ENCODE measurements around the gene HIF3A. TPM values are rescaled to one million over a fixed set of nuclear protein-coding genes. Genes with fewer than 3 reads are reported as not detected.

The HIF3A gene
- total RNA-seq, 3 donors from 2014 or later (not counting 1 experiment from before 2014, with no cell fraction given), result not detected

DNA sequence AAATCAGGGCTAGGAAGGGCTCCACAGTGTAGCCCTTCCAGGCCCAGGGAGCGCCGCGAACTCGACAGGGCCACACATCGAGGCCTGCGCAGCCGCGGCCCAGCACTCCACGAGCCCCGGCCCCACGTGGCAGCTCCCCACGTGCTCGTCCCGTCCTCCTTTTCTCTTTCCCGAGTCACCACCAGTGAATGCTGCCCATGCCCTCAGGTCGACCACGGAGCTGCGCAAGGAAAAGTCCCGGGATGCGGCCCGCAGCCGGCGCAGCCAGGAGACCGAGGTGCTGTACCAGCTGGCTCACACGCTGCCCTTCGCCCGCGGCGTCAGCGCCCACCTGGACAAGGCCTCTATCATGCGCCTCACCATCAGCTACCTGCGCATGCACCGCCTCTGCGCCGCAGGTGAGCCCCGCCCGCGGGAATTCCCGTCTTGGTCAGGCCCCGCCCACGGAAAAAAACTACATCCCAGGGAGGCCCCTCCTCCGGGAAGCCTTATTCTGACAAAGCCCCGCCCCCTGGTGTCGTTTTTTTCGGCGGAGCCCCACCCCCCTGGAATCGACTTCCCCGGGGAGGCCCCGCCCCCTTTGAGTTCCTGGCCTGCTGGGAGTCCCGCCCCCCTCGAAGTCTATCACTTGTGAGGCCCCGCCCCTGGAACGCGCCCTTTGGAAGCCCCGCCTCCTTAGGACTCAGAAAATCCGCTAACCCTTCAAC is 7.0 kb downstream of the HIF3A start:
- Mint-ChIP-seq H3K36me3 (no peaks in the 10 kb centered on the region), H3K4me3 (no peak overlapping the region), H3K9me3 (peaks cover 2 to 5% of the 10 kb centered on the region in 2 donors), H3K27me3 (ENCODE audit: low read depth in 2 of 2) (peaks cover 0 to 3% of the 10 kb centered on the region in 2 donors), H3K4me1 (peaks cover 0 to 2% of the 10 kb centered on the region in 2 donors), H3K27ac (no peak overlapping the region)
- H3K36me3 ChIP-seq (ENCODE audit: control insufficient read depth, insufficient read depth, low read length), result no peaks in the 10 kb centered on the region
- no peak overlapping the region for H3K4me3 ChIP-seq (ENCODE audit: low read length)
- H3K4me1 ChIP-seq (ENCODE audit: control insufficient read depth, insufficient read depth, low read length), result no peaks in the 10 kb centered on the region
- no peak for DNase-seq
- TF ChIP-seq, protein P1, sequence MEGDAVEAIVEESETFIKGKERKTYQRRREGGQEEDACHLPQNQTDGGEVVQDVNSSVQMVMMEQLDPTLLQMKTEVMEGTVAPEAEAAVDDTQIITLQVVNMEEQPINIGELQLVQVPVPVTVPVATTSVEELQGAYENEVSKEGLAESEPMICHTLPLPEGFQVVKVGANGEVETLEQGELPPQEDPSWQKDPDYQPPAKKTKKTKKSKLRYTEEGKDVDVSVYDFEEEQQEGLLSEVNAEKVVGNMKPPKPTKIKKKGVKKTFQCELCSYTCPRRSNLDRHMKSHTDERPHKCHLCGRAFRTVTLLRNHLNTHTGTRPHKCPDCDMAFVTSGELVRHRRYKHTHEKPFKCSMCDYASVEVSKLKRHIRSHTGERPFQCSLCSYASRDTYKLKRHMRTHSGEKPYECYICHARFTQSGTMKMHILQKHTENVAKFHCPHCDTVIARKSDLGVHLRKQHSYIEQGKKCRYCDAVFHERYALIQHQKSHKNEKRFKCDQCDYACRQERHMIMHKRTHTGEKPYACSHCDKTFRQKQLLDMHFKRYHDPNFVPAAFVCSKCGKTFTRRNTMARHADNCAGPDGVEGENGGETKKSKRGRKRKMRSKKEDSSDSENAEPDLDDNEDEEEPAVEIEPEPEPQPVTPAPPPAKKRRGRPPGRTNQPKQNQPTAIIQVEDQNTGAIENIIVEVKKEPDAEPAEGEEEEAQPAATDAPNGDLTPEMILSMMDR (IDR thresholded peaks at IDR 0.05), result no peak
- ATAC-seq, result no peak
- no peak overlapping the region for H3K27ac ChIP-seq (ENCODE audit: low read length)
- peaks cover 5% of the 10 kb centered on the region for H3K9me3 ChIP-seq (ENCODE audit: control insufficient read depth, insufficient read depth, low read length)
- H3K27me3 ChIP-seq (ENCODE audit: control insufficient read depth, insufficient read depth, low read length), result no peaks in the 10 kb centered on the region
- 89% methylated on average over 56 of the region's 56 CpGs for WGBS (ENCODE audit: insufficient coverage)
- intact Hi-C loops (cut with micrococcal nuclease), result no loop called here

DNA sequence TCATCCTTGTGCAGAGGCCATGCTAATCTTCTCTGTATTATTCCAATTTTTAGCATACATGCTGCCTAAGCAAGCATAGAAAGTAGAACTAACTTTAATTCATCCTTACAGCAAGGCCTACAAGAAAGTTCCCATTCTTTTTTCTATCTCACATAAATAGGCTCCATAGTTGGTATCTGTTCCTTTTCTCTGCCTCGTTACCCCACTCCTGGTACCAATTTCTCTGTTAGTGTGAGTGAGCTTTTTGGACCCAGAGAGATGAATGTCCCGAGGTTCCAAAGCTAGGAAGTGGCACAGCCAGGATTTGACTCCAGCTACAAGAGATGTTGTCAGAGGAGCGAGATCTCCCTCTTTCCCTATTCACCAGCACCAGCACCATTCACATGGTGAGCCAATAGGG is 9.7 kb downstream of the HIF3A start:
- TF ChIP-seq, protein P1 (IDR thresholded peaks at IDR 0.05), result no peak
- no peaks in the 10 kb centered on the region for H3K36me3 ChIP-seq (ENCODE audit: control insufficient read depth, insufficient read depth, low read length)
- H3K4me3 Mint-ChIP-seq, result no peak overlapping the region
- no peaks in the 10 kb centered on the region for H3K27me3 ChIP-seq (ENCODE audit: control insufficient read depth, insufficient read depth, low read length)
- intact Hi-C loops (cut with micrococcal nuclease), result no loop called here
- no peaks in the 10 kb centered on the region for H3K4me1 Mint-ChIP-seq
- no peak overlapping the region for H3K4me3 ChIP-seq (ENCODE audit: low read length)
- peaks cover 5% of the 10 kb centered on the region for H3K9me3 ChIP-seq (ENCODE audit: control insufficient read depth, insufficient read depth, low read length)
- H3K27me3 Mint-ChIP-seq (ENCODE audit: low read depth in 2 of 2), result peaks cover 0 to 3% of the 10 kb centered on the region in 2 donors
- DNase-seq, result no peak
- H3K27ac Mint-ChIP-seq, result no peak overlapping the region
- no peaks in the 10 kb centered on the region for H3K4me1 ChIP-seq (ENCODE audit: control insufficient read depth, insufficient read depth, low read length)
- H3K36me3 Mint-ChIP-seq, result no peaks in the 10 kb centered on the region
- no peak overlapping the region for H3K27ac ChIP-seq (ENCODE audit: low read length)
- no peak for ATAC-seq
- peaks cover 2 to 5% of the 10 kb centered on the region in 2 donors for H3K9me3 Mint-ChIP-seq
- 95% methylated on average over 2 of the region's 3 CpGs for WGBS (ENCODE audit: insufficient coverage)

DNA sequence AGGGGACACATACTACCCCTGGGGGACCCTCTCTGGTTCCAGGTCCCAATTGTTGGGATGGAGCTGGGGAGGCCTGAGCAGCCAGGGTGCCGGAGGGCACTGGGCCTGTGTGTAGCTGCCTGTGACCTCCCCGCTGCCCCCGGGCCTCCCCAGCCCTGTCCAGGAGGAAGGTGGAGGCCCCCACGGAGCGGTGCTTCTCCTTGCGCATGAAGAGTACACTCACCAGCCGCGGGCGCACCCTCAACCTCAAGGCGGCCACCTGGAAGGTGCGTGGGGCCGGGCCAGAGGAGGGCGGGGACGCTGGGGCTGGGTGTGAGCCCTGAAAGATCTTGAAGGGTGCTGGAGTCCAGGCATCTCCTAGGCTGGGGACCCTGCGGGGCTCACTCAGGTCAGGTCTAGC is 11.7 kb downstream of the HIF3A start:
- ATAC-seq, result peak in 1 of 3 donors; percentile 3

More for the DNA sequence above, 11.7 kb downstream of the HIF3A start:
- Histone ChIP-seq H3K36me3 (ENCODE audit: control insufficient read depth, insufficient read depth, low read length) (no peaks in the 10 kb centered on the region), H3K4me1 (ENCODE audit: control insufficient read depth, insufficient read depth, low read length) (no peaks in the 10 kb centered on the region), H3K27me3 (ENCODE audit: control insufficient read depth, insufficient read depth, low read length) (no peaks in the 10 kb centered on the region), H3K4me3 (ENCODE audit: low read length) (no peak overlapping the region), H3K9me3 (ENCODE audit: control insufficient read depth, insufficient read depth, low read length) (peaks cover 5% of the 10 kb centered on the region), H3K27ac (ENCODE audit: low read length) (no peak overlapping the region)
- H3K36me3 Mint-ChIP-seq, result no peaks in the 10 kb centered on the region
- 94% methylated on average over 15 of the region's 15 CpGs for WGBS (ENCODE audit: insufficient coverage)
- no peak for DNase-seq
- H3K4me1 Mint-ChIP-seq, result no peaks in the 10 kb centered on the region
- peaks cover 0 to 3% of the 10 kb centered on the region in 2 donors for H3K27me3 Mint-ChIP-seq (ENCODE audit: low read depth in 2 of 2)
- TF ChIP-seq, protein P1 (IDR thresholded peaks at IDR 0.05), result no peak
- intact Hi-C loops (cut with micrococcal nuclease), result no loop called here
- no peak overlapping the region for H3K27ac Mint-ChIP-seq
- no peak overlapping the region for H3K4me3 Mint-ChIP-seq
- peaks cover 2 to 5% of the 10 kb centered on the region in 2 donors for H3K9me3 Mint-ChIP-seq

Data from natural killer cell (primary cell).